NCI-H1048 (cell line): ENCODE results near the gene TEX38.
"Not testable (repeated sequence)": the region's sequence is repeated elsewhere in the genome, so short reads cannot be mapped to it uniquely, and the experiment has no call there.

ENCODE experiments used
- DNase-seq: peaks from one replicate; lab custom pipeline; 2025; lab: John Stamatoyannopoulos, UW

The TEX38 gene

GRCh38 chr1:46687921-46688509 is 16.4 kb downstream of the TEX38 start:
- no peak for DNase-seq

GRCh38 chr1:46689356-46689755 is 17.7 kb downstream of the TEX38 start:
- no peak for DNase-seq

- no peak for DNase-seq
Observed at GRCh38 chr1:46689897-46690296, 18.2 kb downstream of the TEX38 start.

- DNase-seq, result no peak
Observed at GRCh38 chr1:46690931-46691421, 19.3 kb downstream of the TEX38 start.

- no peak for DNase-seq
Observed at GRCh38 chr1:46691997-46692790, 20.5 kb downstream of the TEX38 start.

GRCh38 chr1:46692811-46693770 is 21.4 kb downstream of the TEX38 start:
- DNase-seq, result no peak

- not testable (repeated sequence) for DNase-seq
Observed at GRCh38 chr1:46694676-46695075, 23.0 kb downstream of the TEX38 start.

- DNase-seq, result no peak
Observed at GRCh38 chr1:46697053-46697452, 25.4 kb downstream of the TEX38 start.

GRCh38 chr1:46699666-46700065 is 28.0 kb downstream of the TEX38 start:
- no peak for DNase-seq

- DNase-seq, result no peak
Observed at GRCh38 chr1:46703927-46704641, 32.4 kb downstream of the TEX38 start.

- no peak for DNase-seq
Observed at GRCh38 chr1:46705408-46705807, 33.8 kb downstream of the TEX38 start.

GRCh38 chr1:46708121-46708520 is 36.5 kb downstream of the TEX38 start:
- no peak for DNase-seq

GRCh38 chr1:46714976-46715375 is 43.3 kb downstream of the TEX38 start:
- no peak for DNase-seq

- no peak for DNase-seq
Observed at GRCh38 chr1:46717654-46718053, 46.0 kb downstream of the TEX38 start.

- no peak for DNase-seq
Observed at GRCh38 chr1:46718340-46718726, 46.7 kb downstream of the TEX38 start.

GRCh38 chr1:46718727-46719622 is 47.3 kb downstream of the TEX38 start, which contains the start of gene EFCAB14:
Gene EFCAB14, minus strand, starts transcription at chr1:46719114. Its CDS starts 1,027 bp downstream, at chr1:46718087.
- peak; percentile 92 for DNase-seq

- no peak for DNase-seq
Observed at GRCh38 chr1:46719689-46720088, 48.0 kb downstream of the TEX38 start.

GRCh38 chr1:46720319-46720718 is 48.7 kb downstream of the TEX38 start:
- not testable (repeated sequence) for DNase-seq

- DNase-seq, result no peak
Observed at GRCh38 chr1:46721204-46721603, 49.5 kb downstream of the TEX38 start.

- no peak for DNase-seq
Observed at GRCh38 chr1:46721686-46722205, 50.1 kb downstream of the TEX38 start.
